Upper lobe of right lung (tissue), 1 donor: ENCODE results near the gene CAMK1D. TPM values are rescaled to one million over a fixed set of nuclear protein-coding genes. Genes with fewer than 3 reads are reported as not detected.
A peak's percentile ranks its signal among the peaks of the same experiment; 100 is the strongest.

Experiments
- ATAC-seq: fragments of 200-7000 bp; cut with Tn5 transposase; one replicate; pipeline ENCODE4 v1.9.1; 2020; ENCODE audit warnings: mild to moderate bottlenecking, moderate library complexity
- DNase-seq: peaks from one replicate; pipeline ENCODE4 v3.0.0-alpha.2; 2020
- H3K27ac ChIP-seq: fragments of 200-600 bp; one replicate; pipeline ENCODE4 v1.8.0; 2022
- H3K27me3 ChIP-seq: fragments of 200-600 bp; one replicate; pipeline ENCODE4 v1.8.0; 2022; ENCODE audit warnings: mild to moderate bottlenecking
- H3K36me3 ChIP-seq: fragments of 200-600 bp; one replicate; pipeline ENCODE4 v1.8.0; 2022
- H3K4me1 ChIP-seq: fragments of 200-600 bp; one replicate; pipeline ENCODE4 v1.8.0; 2022
- H3K4me3 ChIP-seq: fragments of 200-600 bp; one replicate; pipeline ENCODE4 v1.8.0; 2022; ENCODE audit warnings: mild to moderate bottlenecking
- H3K9me3 ChIP-seq: fragments of 200-600 bp; one replicate; pipeline ENCODE4 v1.8.0; 2022
- intact Hi-C: fragments of 100-400 bp; cut with DNase I; formaldehyde crosslinking; loops from one replicate; pipeline ENCODE4 v1.11.0; 2022
- total RNA-seq: library from RNA; stranded (reverse); fragmentation: NEBNext Ultra II Directional; extraction: Animal tissue kit (Norgen Biotek cat#: 25700); gene quantifications from one replicate; pipeline ENCODE4 v1.2.1, GENCODE V29; 2021
- TF ChIP-seq, protein P1 (sequence below): fragments of 200-600 bp; IDR thresholded peaks from one replicate; pipeline ENCODE4 v1.8.0; 2022; ENCODE audit warnings: antibody characterized with exemption
- donor health status: DM: no; HTN: yes; CAD: no; lungs with severe emphysema.

CAMK1D gene
- total RNA-seq, 1 donor from 2014 or later: 17.1 TPM

DNA sequence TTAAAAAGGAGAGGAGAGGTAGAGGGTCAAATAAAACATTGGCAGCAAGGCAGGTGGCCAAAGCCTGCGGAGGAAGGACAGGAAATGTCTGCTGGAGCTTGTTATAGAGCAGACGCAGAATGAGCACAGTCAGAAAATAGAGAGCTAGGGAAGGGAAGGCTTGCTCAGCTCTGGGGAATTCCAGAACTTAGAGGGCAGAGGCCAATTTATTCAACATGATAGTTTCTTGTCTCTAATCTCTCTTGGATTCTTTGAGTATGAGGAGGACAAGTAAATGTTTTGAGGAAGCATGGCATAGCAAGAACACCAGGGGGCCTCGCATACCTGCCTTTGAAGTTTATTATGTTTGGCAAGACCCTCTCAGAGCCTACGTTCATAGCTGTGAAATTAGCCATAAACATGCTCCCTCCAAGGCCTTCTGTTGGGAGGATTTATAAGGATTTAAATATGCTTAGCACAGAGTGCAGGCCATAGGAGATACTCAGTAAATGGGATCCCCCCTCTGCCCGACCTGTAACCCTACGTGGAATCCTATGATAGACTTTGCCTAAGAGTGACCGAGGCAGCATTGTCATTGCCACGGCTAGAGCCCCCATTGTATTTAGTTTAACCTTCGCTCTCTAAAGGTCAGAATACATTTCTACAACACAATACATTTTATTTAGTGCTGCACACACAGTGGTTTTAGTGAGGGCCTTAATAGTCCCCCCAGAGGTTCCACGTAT lies 358.3 kb downstream of the CAMK1D start:
- DNase-seq (no peak), ATAC-seq (peak; percentile 33)
- no peaks in the 10 kb centered on the region for H3K36me3 ChIP-seq
- no peak overlapping the region for H3K4me3 ChIP-seq
- peak overlapping the region; percentile 70 for H3K27ac ChIP-seq
- peaks cover 36% of the 10 kb centered on the region for H3K4me1 ChIP-seq
- H3K9me3 ChIP-seq: no peaks in the 10 kb centered on the region
- TF ChIP-seq, protein P1, sequence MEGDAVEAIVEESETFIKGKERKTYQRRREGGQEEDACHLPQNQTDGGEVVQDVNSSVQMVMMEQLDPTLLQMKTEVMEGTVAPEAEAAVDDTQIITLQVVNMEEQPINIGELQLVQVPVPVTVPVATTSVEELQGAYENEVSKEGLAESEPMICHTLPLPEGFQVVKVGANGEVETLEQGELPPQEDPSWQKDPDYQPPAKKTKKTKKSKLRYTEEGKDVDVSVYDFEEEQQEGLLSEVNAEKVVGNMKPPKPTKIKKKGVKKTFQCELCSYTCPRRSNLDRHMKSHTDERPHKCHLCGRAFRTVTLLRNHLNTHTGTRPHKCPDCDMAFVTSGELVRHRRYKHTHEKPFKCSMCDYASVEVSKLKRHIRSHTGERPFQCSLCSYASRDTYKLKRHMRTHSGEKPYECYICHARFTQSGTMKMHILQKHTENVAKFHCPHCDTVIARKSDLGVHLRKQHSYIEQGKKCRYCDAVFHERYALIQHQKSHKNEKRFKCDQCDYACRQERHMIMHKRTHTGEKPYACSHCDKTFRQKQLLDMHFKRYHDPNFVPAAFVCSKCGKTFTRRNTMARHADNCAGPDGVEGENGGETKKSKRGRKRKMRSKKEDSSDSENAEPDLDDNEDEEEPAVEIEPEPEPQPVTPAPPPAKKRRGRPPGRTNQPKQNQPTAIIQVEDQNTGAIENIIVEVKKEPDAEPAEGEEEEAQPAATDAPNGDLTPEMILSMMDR: peak; percentile 47
- H3K27me3 ChIP-seq: no peaks in the 10 kb centered on the region
- intact Hi-C loops: no loop called here

DNA sequence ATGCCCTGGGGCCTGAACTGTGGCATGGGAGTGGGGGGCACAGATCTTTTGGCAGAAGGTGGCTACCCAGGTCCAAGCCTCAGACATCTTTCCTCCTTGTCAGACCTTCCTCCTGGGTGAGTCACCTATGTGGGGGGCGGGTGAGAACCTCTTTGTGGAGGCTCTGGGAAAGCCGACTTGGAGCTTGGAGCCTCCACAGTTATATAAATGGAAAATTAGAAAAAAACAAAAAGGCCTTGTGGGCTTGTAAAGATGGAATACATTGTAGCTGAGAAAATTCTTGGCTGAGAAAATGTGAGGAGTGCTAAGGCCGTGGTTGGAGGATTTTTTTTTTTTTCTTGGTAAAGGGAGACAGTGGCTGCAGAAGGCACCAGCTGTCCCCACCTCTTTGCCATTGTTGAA lies 359.7 kb downstream of the CAMK1D start:
- Histone ChIP-seq H3K4me3 (no peak overlapping the region), H3K27ac (no peak overlapping the region), H3K36me3 (no peaks in the 10 kb centered on the region), H3K27me3 (no peaks in the 10 kb centered on the region), H3K9me3 (no peaks in the 10 kb centered on the region), H3K4me1 (peaks cover 34% of the 10 kb centered on the region)
- TF ChIP-seq, protein P1: no peak
- intact Hi-C loops: no loop called here
- ATAC-seq: no peak
- no peak for DNase-seq

DNA sequence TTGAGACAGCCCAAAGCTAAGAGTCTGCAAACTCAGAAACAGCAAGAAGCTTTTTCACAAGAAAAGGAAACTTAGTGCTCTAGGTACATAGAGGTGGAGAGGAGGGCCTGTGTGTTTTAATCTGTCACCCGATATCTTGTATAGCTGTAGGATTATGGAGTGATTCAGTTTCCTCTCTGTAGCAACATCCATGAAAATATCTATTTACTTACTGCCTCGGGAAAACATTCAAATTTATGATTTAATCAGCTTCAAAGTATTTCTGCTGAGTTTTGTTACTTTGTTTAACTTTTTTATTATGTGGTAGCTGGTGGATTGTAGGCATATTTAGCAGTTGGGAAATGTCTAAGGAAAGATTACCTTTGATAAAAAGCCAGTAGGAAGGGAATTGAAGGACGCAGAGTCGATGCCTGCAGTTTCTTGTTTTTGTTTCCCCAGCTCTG lies 360.2 kb downstream of the CAMK1D start:
- no peaks in the 10 kb centered on the region for H3K9me3 ChIP-seq
- H3K4me1 ChIP-seq: peaks cover 30% of the 10 kb centered on the region
- TF ChIP-seq, protein P1: no peak
- intact Hi-C loops: no loop called here
- no peak overlapping the region for H3K4me3 ChIP-seq
- no peak overlapping the region for H3K27ac ChIP-seq
- ATAC-seq: no peak
- no peak for DNase-seq
- H3K27me3 ChIP-seq: no peaks in the 10 kb centered on the region
- H3K36me3 ChIP-seq: no peaks in the 10 kb centered on the region

DNA sequence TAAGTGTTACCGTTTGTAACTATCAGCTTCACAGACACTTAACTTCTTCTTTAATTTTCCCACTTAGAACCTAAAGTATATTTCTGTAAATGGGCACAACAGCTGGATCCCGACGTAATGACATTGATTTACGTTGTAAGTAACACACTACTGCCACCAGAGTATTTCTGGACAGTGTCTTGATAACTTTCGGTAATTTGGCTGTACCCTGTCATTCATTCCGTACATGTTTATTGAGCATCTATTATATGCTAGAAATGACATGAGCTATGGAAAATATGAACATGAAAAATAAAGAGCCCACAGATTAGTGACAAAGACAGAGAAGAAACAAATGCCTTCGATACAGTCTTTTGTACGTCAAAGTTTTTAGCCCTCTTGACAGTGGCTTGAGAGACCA lies 360.8 kb downstream of the CAMK1D start:
- H3K9me3 ChIP-seq: no peaks in the 10 kb centered on the region
- ATAC-seq (no peak), DNase-seq (no peak)
- H3K27ac ChIP-seq: no peak overlapping the region
- no peaks in the 10 kb centered on the region for H3K36me3 ChIP-seq
- H3K4me1 ChIP-seq: peaks cover 30% of the 10 kb centered on the region
- TF ChIP-seq, protein P1: no peak
- no peaks in the 10 kb centered on the region for H3K27me3 ChIP-seq
- H3K4me3 ChIP-seq: no peak overlapping the region
- intact Hi-C loops: no loop called here

DNA sequence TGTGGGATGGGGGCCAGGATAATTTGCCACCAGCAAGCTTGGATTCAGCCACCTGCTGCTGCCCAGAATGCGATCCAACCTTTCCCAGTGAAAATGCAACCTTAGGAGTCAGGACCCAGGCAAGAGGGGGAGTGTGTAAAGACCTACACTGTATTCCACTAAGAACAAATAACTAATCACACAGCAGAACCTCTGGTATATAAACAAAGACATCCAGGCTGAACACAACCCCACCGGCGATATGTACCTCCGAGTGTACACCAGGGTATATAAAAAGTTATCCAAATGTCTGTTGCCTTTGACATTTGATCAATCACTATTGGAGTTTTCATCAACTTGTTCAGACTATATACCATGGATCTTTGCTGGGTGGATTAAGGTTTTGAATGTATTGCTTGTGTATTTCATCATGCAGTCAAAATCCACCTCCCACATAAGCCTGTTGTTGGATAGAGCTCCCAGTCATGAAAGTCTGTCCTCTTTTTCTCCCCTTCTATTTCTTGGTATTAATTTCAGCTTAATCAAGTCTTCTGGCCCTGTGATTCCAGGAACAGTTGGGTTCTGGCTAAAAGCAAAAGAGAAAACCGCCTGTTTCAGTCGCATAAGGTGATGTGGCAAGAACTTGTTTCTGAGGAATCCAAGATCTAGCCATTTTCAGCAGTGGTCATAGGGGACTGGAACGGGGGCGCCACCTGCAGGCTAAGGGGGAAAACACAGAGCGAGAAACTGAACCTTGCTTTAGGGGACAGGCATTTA lies 361.4 kb downstream of the CAMK1D start:
- TF ChIP-seq, protein P1: peak; percentile 92
- Histone ChIP-seq H3K36me3 (no peaks in the 10 kb centered on the region), H3K4me1 (peaks cover 30% of the 10 kb centered on the region), H3K9me3 (no peaks in the 10 kb centered on the region), H3K27ac (no peak overlapping the region), H3K27me3 (no peaks in the 10 kb centered on the region), H3K4me3 (no peak overlapping the region)
- peak; percentile 86 for DNase-seq
- ATAC-seq: peak; percentile 95
- intact Hi-C loops: no loop called here
